GM23338 (cell line): ENCODE data around the gene PRKAG1.

ENCODE experiments used
- CREB1 ChIP-seq: fragments of 250-450 bp; sonication (Bioruptor Pico); IDR thresholded peaks from 2 replicates; pipeline ENCODE4 v1.5.0; 2020; ENCODE audit warnings: low read depth, mild to moderate bottlenecking, moderate library complexity
- EZH2 ChIP-seq: fragments of 200-600 bp; sonication (generic); IDR thresholded peaks from one replicate; pipeline ENCODE4 v1.8.0; 2017; ENCODE audit warnings: antibody characterized with exemption, mild to moderate bottlenecking, low read depth; ENCODE audit not compliant: unreplicated experiment
- EZH2phosphoT487 ChIP-seq: fragments of 200-600 bp; sonication (generic); IDR thresholded peaks from one replicate; pipeline ENCODE4 v1.8.1; 2018; ENCODE audit warnings: antibody characterized with exemption; ENCODE audit not compliant: unreplicated experiment
- JUNB ChIP-seq: IDR thresholded peaks from one replicate; pipeline ENCODE4 v1.6.1; 2016; ENCODE audit warnings: antibody characterized with exemption; ENCODE audit not compliant: unreplicated experiment
- NANOG ChIP-seq: IDR thresholded peaks from 2 replicates; pipeline ENCODE4 v1.6.1; 2016; ENCODE audit warnings: antibody characterized with exemption, borderline replicate concordance
- POLR2AphosphoS5 ChIP-seq: IDR thresholded peaks from 2 replicates; pipeline ENCODE4 v1.6.1; 2016; ENCODE audit warnings: antibody characterized with exemption, low read depth
- STAT1 ChIP-seq: IDR thresholded peaks from one replicate; pipeline ENCODE4 v1.6.1; 2016; ENCODE audit warnings: antibody characterized with exemption; ENCODE audit not compliant: unreplicated experiment
- ZNF331 ChIP-seq: fragments of 250-450 bp; sonication (Bioruptor Pico); IDR thresholded peaks from 2 replicates; pipeline ENCODE4 v1.5.0; 2020; ENCODE audit warnings: low read depth, mild to moderate bottlenecking, moderate library complexity
- TF ChIP-seq, protein P1 (sequence below), 2 experiments: fragments of 200-600 bp in 1 of 2; sonication (generic) in 1 of 2; conservative IDR thresholded peaks; 2 replicates each; pipeline versions ENCODE4 v1.5.1 to v1.6.1; 2016 to 2017; ENCODE audit warnings: antibody characterized with exemption in 2 of 2, low read depth in 2 of 2, mild to moderate bottlenecking in 2 of 2, moderate library complexity in 1 of 2
- TF ChIP-seq, protein P2 (sequence below): IDR thresholded peaks from one replicate; pipeline ENCODE4 v1.6.1; 2018; ENCODE audit warnings: antibody characterized with exemption; ENCODE audit not compliant: unreplicated experiment
- TF ChIP-seq, protein P3 (sequence below): IDR thresholded peaks from 2 replicates; pipeline ENCODE4 v1.6.1; 2016; ENCODE audit warnings: antibody characterized with exemption

DNA sequence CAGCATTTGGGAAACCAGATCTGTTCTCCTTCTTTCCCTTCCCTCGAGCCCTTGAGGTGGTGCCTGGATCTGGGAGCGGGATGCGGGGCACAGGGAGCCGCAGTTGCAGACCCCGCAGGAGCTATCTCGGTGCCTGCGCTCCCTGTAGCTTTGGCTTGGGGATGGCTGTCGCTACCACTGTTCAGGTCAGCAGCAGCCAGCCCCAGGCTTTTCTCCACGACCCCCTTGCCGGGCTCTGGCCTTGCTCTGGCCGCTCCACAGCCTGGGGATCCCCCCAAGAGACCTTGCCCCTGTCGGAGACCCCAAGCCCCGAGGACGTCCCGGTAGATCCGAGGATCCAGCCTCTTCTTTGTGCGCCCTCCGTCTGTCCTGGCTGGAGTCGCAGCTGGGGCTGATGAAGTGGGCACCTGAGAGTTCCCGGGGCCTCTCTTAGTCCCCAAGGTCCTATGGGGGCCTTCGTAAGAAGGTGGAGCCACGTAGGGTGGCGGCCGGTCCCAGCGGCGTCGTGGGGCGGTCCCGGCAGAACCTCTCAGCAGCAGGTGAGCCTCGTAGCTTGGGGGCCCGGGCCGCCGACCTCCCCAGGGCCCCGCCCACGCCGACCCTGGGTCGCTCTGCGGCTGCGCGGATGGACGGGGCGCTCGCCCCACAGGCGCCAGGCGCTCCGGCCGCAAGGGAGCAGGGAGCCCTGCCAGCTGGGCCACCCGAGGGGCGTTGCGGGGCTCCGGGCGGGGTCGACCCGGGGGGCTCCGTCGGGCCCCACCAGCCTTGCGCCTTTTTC lies 20.7 kb downstream of the PRKAG1 start:
- TF ChIP-seq EZH2phosphoT487 (no peak), ZNF331 (no peak), EZH2 (peak; percentile 71), POLR2AphosphoS5 (peak; percentile 26; the same call in 1 of the 2 replicates), CREB1 (CRISPR knock-in tag) (no peak), STAT1 (no peak), NANOG (no peak), JUNB (no peak)
- TF ChIP-seq, protein P1, sequence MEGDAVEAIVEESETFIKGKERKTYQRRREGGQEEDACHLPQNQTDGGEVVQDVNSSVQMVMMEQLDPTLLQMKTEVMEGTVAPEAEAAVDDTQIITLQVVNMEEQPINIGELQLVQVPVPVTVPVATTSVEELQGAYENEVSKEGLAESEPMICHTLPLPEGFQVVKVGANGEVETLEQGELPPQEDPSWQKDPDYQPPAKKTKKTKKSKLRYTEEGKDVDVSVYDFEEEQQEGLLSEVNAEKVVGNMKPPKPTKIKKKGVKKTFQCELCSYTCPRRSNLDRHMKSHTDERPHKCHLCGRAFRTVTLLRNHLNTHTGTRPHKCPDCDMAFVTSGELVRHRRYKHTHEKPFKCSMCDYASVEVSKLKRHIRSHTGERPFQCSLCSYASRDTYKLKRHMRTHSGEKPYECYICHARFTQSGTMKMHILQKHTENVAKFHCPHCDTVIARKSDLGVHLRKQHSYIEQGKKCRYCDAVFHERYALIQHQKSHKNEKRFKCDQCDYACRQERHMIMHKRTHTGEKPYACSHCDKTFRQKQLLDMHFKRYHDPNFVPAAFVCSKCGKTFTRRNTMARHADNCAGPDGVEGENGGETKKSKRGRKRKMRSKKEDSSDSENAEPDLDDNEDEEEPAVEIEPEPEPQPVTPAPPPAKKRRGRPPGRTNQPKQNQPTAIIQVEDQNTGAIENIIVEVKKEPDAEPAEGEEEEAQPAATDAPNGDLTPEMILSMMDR (conservative IDR thresholded peaks at IDR 0.05; ENCODE audit: low read depth in 2 of 2), result no peak; a peak in 2 of 4 replicates
- TF ChIP-seq, protein P2, sequence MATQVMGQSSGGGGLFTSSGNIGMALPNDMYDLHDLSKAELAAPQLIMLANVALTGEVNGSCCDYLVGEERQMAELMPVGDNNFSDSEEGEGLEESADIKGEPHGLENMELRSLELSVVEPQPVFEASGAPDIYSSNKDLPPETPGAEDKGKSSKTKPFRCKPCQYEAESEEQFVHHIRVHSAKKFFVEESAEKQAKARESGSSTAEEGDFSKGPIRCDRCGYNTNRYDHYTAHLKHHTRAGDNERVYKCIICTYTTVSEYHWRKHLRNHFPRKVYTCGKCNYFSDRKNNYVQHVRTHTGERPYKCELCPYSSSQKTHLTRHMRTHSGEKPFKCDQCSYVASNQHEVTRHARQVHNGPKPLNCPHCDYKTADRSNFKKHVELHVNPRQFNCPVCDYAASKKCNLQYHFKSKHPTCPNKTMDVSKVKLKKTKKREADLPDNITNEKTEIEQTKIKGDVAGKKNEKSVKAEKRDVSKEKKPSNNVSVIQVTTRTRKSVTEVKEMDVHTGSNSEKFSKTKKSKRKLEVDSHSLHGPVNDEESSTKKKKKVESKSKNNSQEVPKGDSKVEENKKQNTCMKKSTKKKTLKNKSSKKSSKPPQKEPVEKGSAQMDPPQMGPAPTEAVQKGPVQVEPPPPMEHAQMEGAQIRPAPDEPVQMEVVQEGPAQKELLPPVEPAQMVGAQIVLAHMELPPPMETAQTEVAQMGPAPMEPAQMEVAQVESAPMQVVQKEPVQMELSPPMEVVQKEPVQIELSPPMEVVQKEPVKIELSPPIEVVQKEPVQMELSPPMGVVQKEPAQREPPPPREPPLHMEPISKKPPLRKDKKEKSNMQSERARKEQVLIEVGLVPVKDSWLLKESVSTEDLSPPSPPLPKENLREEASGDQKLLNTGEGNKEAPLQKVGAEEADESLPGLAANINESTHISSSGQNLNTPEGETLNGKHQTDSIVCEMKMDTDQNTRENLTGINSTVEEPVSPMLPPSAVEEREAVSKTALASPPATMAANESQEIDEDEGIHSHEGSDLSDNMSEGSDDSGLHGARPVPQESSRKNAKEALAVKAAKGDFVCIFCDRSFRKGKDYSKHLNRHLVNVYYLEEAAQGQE, result no peak
- TF ChIP-seq, protein P3, sequence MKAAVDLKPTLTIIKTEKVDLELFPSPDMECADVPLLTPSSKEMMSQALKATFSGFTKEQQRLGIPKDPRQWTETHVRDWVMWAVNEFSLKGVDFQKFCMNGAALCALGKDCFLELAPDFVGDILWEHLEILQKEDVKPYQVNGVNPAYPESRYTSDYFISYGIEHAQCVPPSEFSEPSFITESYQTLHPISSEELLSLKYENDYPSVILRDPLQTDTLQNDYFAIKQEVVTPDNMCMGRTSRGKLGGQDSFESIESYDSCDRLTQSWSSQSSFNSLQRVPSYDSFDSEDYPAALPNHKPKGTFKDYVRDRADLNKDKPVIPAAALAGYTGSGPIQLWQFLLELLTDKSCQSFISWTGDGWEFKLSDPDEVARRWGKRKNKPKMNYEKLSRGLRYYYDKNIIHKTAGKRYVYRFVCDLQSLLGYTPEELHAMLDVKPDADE, result no peak
